ENCODE measurements around the gene CLIC4. TPM values are rescaled to one million over a fixed set of nuclear protein-coding genes. Genes with fewer than 3 reads are reported as not detected.

CLIC4 gene
- total RNA-seq, 1 experiment from 2014 or later = 230 TPM

GRCh38 chr1:24878775-24879742, 133.8 kb downstream of the CLIC4 start:
- TF ChIP-seq CTCF (conservative IDR thresholded peaks at IDR 0.05) = no peak
- no peak overlapping the region for H3K27ac Mint-ChIP-seq
- Histone ChIP-seq H2AFZ (ENCODE audit: low read length) (no peak overlapping the region), H4K5ac (ENCODE audit: insufficient read length, low read depth, low read length) (no peak overlapping the region), H3T11ph (ENCODE audit: low read length) (no peak overlapping the region), H3K79me2 (ENCODE audit: insufficient read depth, low read length) (no peaks in the 10 kb centered on the region), H2AK5ac (ENCODE audit: insufficient read length, low read length) (no peak overlapping the region), H3K4me2 (ENCODE audit: insufficient read depth, insufficient read length, low read length) (no peak overlapping the region), H2BK5ac (ENCODE audit: insufficient read length, low read length) (no peak overlapping the region), H2BK120ac (ENCODE audit: low read depth, low read length, poor library complexity, severe bottlenecking) (no peak overlapping the region), H3K4ac (ENCODE audit: low read depth, low read length) (no peak overlapping the region), H3K14ac (ENCODE audit: insufficient read depth, low read length) (no peak overlapping the region), H3K56ac (ENCODE audit: insufficient read length, low read depth, low read length) (no peak overlapping the region), H3K23me2 (ENCODE audit: insufficient read length, low read depth, low read length, poor library complexity, severe bottlenecking) (no peaks in the 10 kb centered on the region), H3K9me3 (ENCODE audit: control insufficient read depth, low read depth, low read length) (no peaks in the 10 kb centered on the region), H4K8ac (replicated peaks; ENCODE audit: insufficient read length, low read depth, low read length) (no peak overlapping the region), H3K18ac (ENCODE audit: insufficient read length, low read depth, low read length) (no peak overlapping the region), H3K79me1 (ENCODE audit: insufficient read depth, low read depth, low read length, poor library complexity, severe bottlenecking) (no peaks in the 10 kb centered on the region), H4K20me1 (ENCODE audit: control insufficient read depth, insufficient read depth, insufficient read length) (no peaks in the 10 kb centered on the region), H3K23ac (ENCODE audit: insufficient read length, low read depth, low read length) (no peak overlapping the region), H4K91ac (ENCODE audit: insufficient read length, low read depth, low read length) (no peak overlapping the region), H3K27me3 (ENCODE audit: insufficient read depth, low read length) (no peaks in the 10 kb centered on the region), H2BK15ac (ENCODE audit: low read depth, low read length) (no peak overlapping the region), H2BK12ac (ENCODE audit: insufficient read length, low read depth, low read length) (no peak overlapping the region), H2BK20ac (ENCODE audit: low read depth, low read length, poor library complexity, severe bottlenecking) (no peak overlapping the region), H3K27ac (ENCODE audit: insufficient read length, low read depth, low read length) (no peak overlapping the region), H3K9ac (ENCODE audit: extremely low read depth, insufficient read length, low read length) (no peak overlapping the region), H3K4me1 (ENCODE audit: insufficient read depth, low read length) (no peaks in the 10 kb centered on the region)
- DNase-seq = no peak
- H3K9me3 Mint-ChIP-seq = peaks cover 0 to 4% of the 10 kb centered on the region in 2 experiments; a peak in 2 of 5 replicates
- H3K4me1 Mint-ChIP-seq = peaks cover 8 to 12% of the 10 kb centered on the region in 2 experiments
- WGBS (ENCODE audit: extremely low coverage, insufficient read length, low lambda C conversion rate) = no CpG with 5 or more reads among the region's 7 CpGs
- peaks cover 7% of the 10 kb centered on the region for H3K27me3 Mint-ChIP-seq (ENCODE audit: low read depth)
- H3K36me3 Mint-ChIP-seq (ENCODE audit: insufficient read depth in 1 of 3, low read depth in 3 of 3) = no peaks in the 10 kb centered on the region
- no peak overlapping the region for H3K4me3 Mint-ChIP-seq

Data from H9 (cell line).